ENCODE data around the gene ARHGAP18.

Gene ARHGAP18

GRCh38 chr6:129607581-129608186 is 102.3 kb downstream of the ARHGAP18 start:
- ChIA-PET POLR2A (interaction anchor here (0.6 to 1.1 kb wide), 2 partner anchors 136 to 142 kb away, joined by 3 read pairs; no protein-coding TSS in a partner anchor), CTCF (interaction anchor here (0.6 to 7.1 kb wide), 6 partner anchors 9 to 168 kb away, joined by 3 to 51 read pairs (median 4); no protein-coding TSS in a partner anchor)
- Histone ChIP-seq H3K27ac (ENCODE audit: extremely low read depth, low read depth, low read length) (no peak overlapping the region), H3K9me3 (ENCODE audit: control insufficient read depth, insufficient read depth, low read depth, low read length) (no peaks in the 10 kb centered on the region), H3K4me1 (ENCODE audit: control insufficient read depth, insufficient read depth, low read length) (peaks cover 6% of the 10 kb centered on the region; the same call in 1 of the 2 replicates), H3K36me3 (ENCODE audit: control insufficient read depth in 2 of 2, insufficient read depth in 1 of 2, low read length in 2 of 2) (no peaks in the 10 kb centered on the region; a peak in 1 of 3 replicates), H3K4me3 (ENCODE audit: low read depth, low read length) (no peak overlapping the region)
- TF ChIP-seq ZNF768 (tag by site-specific recombination; IDR thresholded peaks at IDR 0.05): no peak
- TF ChIP-seq, protein P1, sequence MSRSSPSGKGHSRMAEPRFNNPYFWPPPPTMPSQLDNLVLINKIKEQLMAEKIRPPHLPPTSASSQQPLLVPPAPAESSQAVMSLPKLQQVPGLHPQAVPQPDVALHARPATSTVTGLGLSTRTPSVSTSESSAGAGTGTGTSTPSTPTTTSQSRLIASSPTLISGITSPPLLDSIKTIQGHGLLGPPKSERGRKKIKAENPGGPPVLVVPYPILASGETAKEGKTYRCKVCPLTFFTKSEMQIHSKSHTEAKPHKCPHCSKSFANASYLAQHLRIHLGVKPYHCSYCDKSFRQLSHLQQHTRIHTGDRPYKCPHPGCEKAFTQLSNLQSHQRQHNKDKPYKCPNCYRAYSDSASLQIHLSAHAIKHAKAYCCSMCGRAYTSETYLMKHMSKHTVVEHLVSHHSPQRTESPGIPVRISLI (tag by site-specific recombination; IDR thresholded peaks at IDR 0.05): peak; percentile 70; the same call in 1 of the 2 replicates
- peak; percentile 82 for TF ChIP-seq MYNN (tag by site-specific recombination; IDR thresholded peaks at IDR 0.05; ENCODE audit: borderline replicate concordance)

- Histone ChIP-seq H3K4me3 (ENCODE audit: low read depth, low read length) (no peak overlapping the region), H3K27ac (ENCODE audit: extremely low read depth, low read depth, low read length) (no peak overlapping the region), H3K4me1 (ENCODE audit: control insufficient read depth, insufficient read depth, low read length) (peaks cover 6% of the 10 kb centered on the region; the same call in 1 of the 2 replicates), H3K9me3 (ENCODE audit: control insufficient read depth, insufficient read depth, low read depth, low read length) (no peaks in the 10 kb centered on the region), H3K36me3 (ENCODE audit: control insufficient read depth in 2 of 2, insufficient read depth in 1 of 2, low read length in 2 of 2) (no peaks in the 10 kb centered on the region; a peak in 1 of 3 replicates)
- CTCF ChIA-PET: interaction anchor here (0.6 to 7.1 kb wide), 6 partner anchors 8 to 273 kb away, joined by 3 to 51 read pairs (median 4); no protein-coding TSS in a partner anchor
- POLR2A ChIA-PET: interaction anchor here (1.1 kb wide), 1 partner anchor 137 kb away, joined by 3 read pairs; no protein-coding TSS in a partner anchor
- no peak for TF ChIP-seq SALL2 (tag by site-specific recombination; IDR thresholded peaks at IDR 0.05; ENCODE audit: borderline replicate concordance)
- TF ChIP-seq ZNF843 (tag by site-specific recombination; IDR thresholded peaks at IDR 0.05): no peak
- no peak for TF ChIP-seq ZNF658 (tag by site-specific recombination; IDR thresholded peaks at IDR 0.05)
- TF ChIP-seq ZBTB7A (tag by site-specific recombination; IDR thresholded peaks at IDR 0.05; ENCODE audit: low read depth): no peak
- no peak for TF ChIP-seq ZNF184 (tag by site-specific recombination; IDR thresholded peaks at IDR 0.05)
- TF ChIP-seq ATF2 (tag by site-specific recombination; IDR thresholded peaks at IDR 0.05; ENCODE audit: low read depth): no peak
- no peak for TF ChIP-seq KLF1 (tag by site-specific recombination; IDR thresholded peaks at IDR 0.05)
- no peak for TF ChIP-seq ZNF518A (tag by site-specific recombination; conservative IDR thresholded peaks at IDR 0.05; ENCODE audit: low read depth)
Measured at GRCh38 chr6:129606664-129607063, 103.3 kb downstream of the ARHGAP18 start.

DNA sequence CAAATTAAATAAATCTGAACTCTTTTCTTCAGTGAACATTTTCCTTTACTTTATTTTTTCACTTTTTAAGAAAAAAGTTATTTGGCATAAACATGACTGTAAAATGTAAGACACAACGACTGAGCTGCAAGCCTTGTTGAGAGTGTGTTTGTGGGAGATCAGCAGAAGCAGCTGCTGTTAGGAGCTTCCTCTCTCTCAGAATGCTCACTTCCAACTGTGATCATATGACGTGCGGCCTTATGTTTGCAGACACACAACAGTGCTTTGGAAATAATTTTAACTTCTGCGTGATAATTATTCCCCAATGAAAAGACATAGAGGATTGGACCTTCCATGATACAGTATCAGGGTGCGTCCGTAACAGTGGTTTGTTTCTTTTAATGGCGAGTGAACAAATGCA is 104.0 kb downstream of the ARHGAP18 start:
- H3K4me1 ChIP-seq (ENCODE audit: control insufficient read depth, insufficient read depth, low read length): peaks cover 6% of the 10 kb centered on the region; the same call in 1 of the 2 replicates
- H3K36me3 ChIP-seq (ENCODE audit: control insufficient read depth in 2 of 2, insufficient read depth in 1 of 2, low read length in 2 of 2): no peaks in the 10 kb centered on the region; a peak in 1 of 3 replicates
- CTCF ChIA-PET: interaction anchor here (0.6 to 7.1 kb wide), 2 partner anchors 7 to 272 kb away, joined by 3 to 51 read pairs; no protein-coding TSS in a partner anchor
- no peak overlapping the region for H3K4me3 ChIP-seq (ENCODE audit: low read depth, low read length)
- POLR2A ChIA-PET: no interaction called here
- no peaks in the 10 kb centered on the region for H3K9me3 ChIP-seq (ENCODE audit: control insufficient read depth, insufficient read depth, low read depth, low read length)
- H3K27ac ChIP-seq (ENCODE audit: extremely low read depth, low read depth, low read length): no peak overlapping the region
- TF ChIP-seq ZNF501 (tag by site-specific recombination; IDR thresholded peaks at IDR 0.05): no peak
- no peak for TF ChIP-seq ZNF513 (tag by site-specific recombination; IDR thresholded peaks at IDR 0.05)
- TF ChIP-seq ZNF274 (IDR thresholded peaks at IDR 0.05; ENCODE audit: low read length): no peak
- no peak for TF ChIP-seq ZNF274 (tag by site-specific recombination; IDR thresholded peaks at IDR 0.05; ENCODE audit: borderline replicate concordance)
- no peak for TF ChIP-seq ZNF221 (tag by site-specific recombination; IDR thresholded peaks at IDR 0.05; ENCODE audit: borderline replicate concordance)
- TF ChIP-seq PRDM1 (tag by site-specific recombination; IDR thresholded peaks at IDR 0.05): no peak
